KOPT-K1 (cell line): Measurements from ENCODE around the gene METTL27.
"Not testable (repeated sequence)": the region's sequence is repeated elsewhere in the genome, so short reads cannot be mapped to it uniquely, and the experiment has no call there.

Source experiments
- H3K27ac ChIP-seq: fragments of 200-600 bp; sonication (generic); 2 replicates; pipeline ENCODE4 v1.5.1; 2016; ENCODE audit warnings: antibody characterized with exemption, mild to moderate bottlenecking, low read depth, low read length; ENCODE audit not compliant: poor library complexity, severe bottlenecking
- H3K36me3 ChIP-seq: fragments of 200-600 bp; sonication (generic); 2 replicates; pipeline ENCODE4 v1.5.1; 2017; ENCODE audit warnings: antibody characterized with exemption, mild to moderate bottlenecking, low read length, moderate library complexity; ENCODE audit not compliant: insufficient read depth
- H3K9me3 ChIP-seq: fragments of 200-600 bp; sonication (generic); 2 replicates; pipeline ENCODE4 v1.5.1; 2017; ENCODE audit warnings: antibody characterized with exemption, low read length, mild to moderate bottlenecking; ENCODE audit not compliant: insufficient read depth, poor library complexity, severe bottlenecking

The METTL27 gene

DNA sequence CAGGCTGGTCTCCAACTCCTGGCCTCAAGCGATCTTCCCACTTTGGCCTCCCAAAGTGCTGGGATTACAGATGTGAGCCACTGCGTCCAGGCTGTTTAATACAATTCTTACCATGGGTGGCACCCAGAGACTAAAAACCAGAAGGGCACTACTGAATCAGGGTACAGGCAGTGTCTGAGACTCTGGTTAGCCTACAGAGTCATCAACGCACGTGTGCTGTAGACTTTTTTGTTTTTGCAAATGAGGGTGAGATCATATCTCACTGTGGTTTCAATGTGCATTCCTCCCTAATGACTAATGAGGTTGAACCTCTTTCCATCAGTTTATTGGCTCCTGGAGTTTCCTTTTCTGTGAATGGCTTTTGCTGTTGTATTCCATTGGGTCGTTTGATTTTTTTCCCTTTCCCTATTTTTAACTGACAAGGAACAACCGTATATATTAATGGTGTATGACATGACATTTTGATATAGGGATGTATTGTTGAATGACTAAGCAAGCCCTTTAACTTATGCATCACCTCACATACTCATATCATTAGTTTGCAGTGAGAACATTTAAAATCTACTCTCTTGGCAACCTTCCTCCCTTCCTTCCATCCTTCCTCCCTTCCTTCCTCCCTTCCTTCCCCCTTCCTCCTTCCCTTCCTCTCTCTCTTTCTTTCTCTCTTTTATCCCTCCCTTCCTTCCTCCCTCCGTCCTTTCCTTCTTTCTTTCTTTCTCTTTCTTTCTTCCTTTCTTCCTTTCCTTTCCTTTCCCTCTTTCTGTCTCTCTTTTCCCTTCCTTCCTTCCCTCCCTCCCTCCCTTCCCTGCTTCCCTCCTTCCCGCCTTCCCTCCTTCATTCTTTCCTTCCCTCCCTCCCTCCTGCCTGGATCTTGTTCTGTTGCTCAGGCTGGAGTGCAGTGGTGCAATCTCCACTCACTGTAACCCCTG is 9.4 kb upstream of the METTL27 start:
- Histone ChIP-seq H3K36me3 (no peaks in the 10 kb centered on the region), H3K9me3 (peaks cover 9% of the 10 kb centered on the region), H3K27ac (no peak overlapping the region)

DNA sequence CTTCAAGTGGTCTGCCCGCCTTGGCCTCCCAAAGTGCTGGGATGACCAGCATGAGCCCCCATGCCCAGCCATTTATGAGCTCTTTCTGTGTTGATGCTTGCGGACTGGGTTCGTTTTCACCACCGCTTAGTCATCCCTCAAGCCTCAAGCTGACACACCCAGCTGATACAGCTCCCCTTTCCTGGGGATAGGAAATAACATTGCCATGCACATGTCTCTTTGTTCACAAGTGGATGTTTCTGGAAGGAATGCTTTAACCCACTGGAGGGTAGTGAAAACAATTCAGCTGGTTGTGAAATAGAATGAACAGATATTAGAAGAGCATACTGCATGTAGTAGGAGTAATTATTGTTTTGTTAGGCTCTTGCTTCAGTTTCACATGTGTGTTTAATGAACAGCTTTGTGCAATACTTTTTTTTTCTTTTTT is 8.5 kb upstream of the METTL27 start:
- Histone ChIP-seq H3K36me3 (no peaks in the 10 kb centered on the region), H3K9me3 (peaks cover 9% of the 10 kb centered on the region), H3K27ac (no peak overlapping the region)

DNA sequence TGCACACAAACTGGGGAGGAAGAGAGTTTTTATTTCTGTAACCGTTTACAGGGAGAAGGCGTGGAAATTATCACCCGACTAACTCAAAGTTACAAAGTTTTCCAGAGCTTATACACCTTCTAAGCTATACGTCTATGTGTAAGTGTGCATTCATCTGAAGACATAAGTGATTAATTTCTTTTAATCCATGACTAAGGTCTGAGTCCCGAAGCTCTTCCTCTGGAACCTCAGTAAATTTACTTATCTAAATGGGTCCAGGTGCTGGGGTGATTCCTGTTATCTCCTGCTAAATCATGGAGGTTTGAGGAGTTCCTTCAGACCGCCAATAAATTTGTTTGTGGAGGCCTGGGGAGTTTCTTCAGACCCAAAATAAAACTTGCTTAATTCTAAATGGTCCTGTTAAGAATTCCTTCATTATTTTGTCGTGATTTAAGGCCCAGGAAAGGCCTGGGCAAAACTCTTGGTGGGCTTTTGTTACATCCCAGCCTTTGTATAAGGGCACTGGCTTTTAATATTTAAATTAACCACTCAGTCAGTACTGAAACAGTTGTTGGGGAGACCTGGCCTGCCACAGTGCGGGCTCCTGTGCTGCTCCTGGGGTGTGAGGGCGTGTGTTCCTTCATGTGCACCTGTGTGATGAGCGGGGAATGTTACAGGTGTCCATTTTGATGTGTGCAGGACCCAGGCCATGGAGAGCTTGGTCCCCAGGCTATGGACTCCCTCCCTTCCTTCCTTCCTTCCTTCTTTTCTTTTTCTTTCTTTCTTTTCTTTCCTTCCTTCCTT is 5.8 kb upstream of the METTL27 start:
- no peak overlapping the region for H3K27ac ChIP-seq
- H3K36me3 ChIP-seq, result no peaks in the 10 kb centered on the region
- H3K9me3 ChIP-seq, result peaks cover 9% of the 10 kb centered on the region

DNA sequence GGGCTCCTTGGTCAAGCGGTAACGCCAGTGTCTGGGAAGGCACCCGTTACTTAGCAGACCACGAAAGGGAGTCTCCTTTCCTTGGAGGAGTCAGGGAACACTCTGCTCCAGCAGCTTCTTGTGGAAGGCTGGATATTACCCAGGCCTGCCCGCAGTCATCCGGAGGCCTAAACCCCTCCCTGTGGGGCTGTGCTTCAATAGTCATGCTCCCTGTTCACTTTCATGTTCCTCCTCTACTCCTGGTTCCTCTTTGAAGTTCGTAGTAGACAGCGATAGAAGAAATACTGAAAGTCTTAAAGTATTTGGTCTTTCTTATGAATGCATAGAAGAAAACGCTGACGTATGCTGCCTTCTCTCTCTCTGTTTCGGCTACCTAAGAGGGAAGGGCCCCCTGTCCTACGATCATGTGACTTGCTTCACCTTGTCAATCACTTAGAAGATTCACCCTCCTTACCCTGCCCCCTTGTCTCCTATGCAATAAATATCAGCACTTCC is 3.4 kb upstream of the METTL27 start:
- not testable (repeated sequence) for H3K36me3 ChIP-seq, H3K27ac ChIP-seq, H3K9me3 ChIP-seq

DNA sequence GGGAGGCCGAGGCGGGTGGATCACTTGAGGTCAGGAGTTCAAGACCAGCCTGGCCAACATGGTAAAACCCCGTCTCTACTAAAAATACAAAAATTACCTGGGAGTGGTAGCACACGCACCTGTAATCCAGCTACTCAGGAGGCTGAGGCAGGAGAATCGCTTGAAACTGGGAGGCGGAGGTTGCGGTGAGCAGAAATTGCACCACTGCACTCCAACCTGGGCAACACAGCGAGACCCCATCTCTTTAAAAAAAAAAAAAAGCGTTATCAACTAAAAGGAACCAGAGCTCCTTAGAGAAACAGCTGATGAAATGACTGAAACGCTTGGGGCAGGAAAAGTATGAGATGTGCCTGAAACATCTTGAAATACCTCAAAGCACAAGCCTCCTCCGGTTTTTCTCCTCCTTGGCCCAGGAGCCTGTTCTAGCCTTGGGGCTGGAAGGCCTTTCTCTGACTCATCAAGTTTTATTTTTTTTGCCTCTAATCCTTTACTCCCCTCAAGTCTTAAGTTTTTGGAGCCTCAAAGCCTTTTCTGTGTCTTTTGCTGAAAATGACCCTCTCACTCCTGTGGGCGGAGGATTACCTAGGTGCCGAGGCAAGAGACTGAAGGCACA is 2.6 kb upstream of the METTL27 start:
- Histone ChIP-seq H3K27ac (no peak overlapping the region), H3K9me3 (peaks cover 9% of the 10 kb centered on the region)

DNA sequence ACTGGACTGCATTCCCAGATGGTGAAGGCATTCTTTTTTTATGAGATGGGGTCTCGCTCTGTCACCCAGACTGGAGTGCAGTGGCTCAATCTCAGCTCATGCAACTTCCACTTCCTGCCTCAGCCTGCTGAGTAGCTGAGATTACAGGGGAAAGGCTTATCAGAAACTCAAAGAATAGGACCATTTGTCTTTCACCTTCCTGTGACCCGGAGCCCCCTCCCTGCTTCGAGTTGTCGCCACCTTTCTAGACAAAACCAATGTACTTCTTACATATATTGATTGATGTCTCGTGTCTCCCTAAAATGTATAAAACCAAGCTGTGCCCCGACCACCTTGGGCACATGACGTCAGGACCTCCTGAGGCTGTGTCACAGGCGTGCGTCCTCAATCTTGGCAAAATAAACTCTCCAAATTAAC is 1.8 kb upstream of the METTL27 start:
- Histone ChIP-seq H3K9me3 (peaks cover 9% of the 10 kb centered on the region), H3K36me3 (no peaks in the 10 kb centered on the region), H3K27ac (no peak overlapping the region)

More for the DNA sequence above, 2.6 kb upstream of the METTL27 start:
- H3K36me3 ChIP-seq, result no peaks in the 10 kb centered on the region

DNA sequence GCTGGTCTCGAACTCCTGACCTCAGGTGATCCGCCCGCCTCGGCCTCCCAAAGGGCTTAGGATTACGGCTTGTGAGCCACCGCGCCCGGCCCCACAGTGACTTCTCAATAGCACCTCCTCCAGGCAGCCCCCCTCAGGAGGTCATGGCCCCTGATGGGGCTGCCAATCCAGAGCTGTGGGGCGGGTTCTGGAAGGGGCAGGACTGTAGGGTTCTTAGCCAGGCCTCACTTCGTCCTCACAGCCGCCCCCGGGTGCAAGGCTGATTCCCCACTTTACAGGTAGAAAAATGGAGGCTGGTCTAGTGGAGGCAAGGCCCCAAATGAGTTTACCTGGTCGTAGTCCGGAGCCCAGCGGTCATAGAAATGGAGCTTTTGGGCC is 638 bp downstream of the METTL27 start:
- Histone ChIP-seq H3K9me3 (no peaks in the 10 kb centered on the region), H3K27ac (peak overlapping the region; percentile 54), H3K36me3 (no peaks in the 10 kb centered on the region)

DNA sequence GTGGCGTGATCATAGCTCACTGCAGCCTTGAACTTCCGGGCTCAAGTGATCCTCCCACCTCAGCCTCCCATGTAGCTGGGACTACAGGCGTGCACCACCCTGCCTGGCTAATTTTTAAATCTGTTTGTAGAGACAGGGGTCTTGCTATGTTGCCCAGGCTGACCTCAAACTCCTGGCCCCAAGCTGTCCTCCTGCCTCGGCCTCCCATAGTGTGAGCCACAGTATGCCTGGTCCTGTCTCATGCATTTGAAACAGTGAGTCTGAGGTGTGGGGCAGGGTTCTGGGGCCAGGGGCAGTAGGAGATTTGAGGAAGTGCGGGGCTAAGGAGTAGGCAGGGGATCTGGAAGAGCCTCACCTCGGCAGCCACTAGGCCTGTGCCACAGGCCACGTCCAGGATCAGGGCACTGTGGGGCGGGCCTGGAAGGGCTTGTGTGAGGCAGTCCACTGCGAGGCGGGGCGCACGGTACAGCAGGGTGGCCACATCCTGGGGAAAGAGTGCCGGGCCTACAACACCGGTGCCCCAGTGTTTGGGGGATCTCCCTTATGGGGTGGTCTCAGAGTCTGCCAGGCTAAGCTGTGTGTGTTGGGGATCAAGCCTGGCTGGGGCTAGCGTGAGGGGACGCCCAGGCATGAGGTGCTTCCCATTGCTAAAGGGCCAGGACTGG is 1.5 kb downstream of the METTL27 start:
- Histone ChIP-seq H3K36me3 (no peaks in the 10 kb centered on the region), H3K27ac (no peak overlapping the region), H3K9me3 (no peaks in the 10 kb centered on the region)

DNA sequence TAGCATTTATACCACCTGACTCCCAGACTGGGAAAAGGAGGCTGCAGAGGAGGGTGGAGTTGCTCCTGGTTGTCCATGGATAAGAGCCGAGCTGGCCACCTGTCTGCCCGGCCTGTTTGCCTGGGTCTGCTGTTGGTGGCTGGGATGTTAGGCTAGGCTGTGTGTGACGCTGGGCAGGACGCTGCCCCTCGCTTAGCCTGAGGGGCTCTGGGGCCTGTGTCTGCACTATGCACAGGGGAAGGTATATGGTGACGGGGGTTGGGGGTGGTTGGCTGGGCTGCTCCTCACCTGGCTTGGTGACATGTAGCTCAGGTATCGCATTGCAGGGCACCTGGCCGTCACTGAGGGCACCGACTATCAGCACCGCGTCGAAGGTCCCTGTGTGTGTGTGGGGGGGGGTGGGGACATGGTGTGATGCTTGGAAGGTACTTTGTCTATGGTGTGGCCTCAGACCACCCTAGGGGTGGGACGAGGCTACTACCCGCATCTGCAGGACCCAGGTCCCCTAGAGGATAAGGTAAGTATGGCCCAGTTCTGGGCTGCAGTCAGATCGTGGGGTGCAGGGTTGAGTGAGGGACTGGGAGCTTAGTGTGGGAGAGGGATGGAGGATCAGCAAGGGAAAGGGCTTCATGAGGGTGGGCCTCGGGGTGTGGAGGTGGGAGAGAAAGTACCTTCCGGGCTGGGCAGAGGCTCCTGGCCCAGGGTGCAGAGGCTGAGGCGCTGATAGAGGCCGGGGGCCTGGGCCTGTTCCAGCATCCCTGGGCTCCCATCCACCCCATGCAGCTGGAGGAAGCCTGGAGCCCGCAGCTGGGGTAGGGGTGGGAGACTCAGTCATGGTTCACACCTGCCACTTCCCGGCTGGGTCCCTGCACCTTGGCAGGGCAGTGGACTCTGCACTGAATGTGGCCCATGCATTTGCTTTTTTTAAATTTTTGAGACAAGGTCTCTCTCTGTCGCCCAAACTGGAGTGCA is 2.3 kb downstream of the METTL27 start:
- Histone ChIP-seq H3K27ac (no peak overlapping the region), H3K9me3 (no peaks in the 10 kb centered on the region), H3K36me3 (no peaks in the 10 kb centered on the region)

DNA sequence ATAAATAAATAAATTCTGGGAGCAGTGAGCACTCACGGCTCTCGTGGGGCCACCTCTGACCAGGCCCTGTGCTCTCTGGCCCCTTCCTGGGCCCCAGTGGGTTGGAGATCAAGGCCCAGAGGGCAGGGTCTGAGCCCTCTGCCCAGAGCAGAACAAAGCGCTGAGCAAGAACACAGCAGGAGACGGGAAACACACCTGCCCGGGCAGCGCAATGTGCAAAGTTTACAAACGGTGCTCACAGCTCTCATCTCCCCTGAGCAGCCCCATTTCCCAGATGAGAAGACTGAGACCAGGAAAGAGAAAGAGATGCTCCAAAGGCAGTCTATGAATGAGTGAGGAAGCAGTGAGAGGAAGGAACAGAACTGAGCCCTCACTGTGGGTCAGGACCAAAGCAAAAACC is 3.0 kb downstream of the METTL27 start:
- no peaks in the 10 kb centered on the region for H3K9me3 ChIP-seq
- no peaks in the 10 kb centered on the region for H3K36me3 ChIP-seq
- no peak overlapping the region for H3K27ac ChIP-seq

DNA sequence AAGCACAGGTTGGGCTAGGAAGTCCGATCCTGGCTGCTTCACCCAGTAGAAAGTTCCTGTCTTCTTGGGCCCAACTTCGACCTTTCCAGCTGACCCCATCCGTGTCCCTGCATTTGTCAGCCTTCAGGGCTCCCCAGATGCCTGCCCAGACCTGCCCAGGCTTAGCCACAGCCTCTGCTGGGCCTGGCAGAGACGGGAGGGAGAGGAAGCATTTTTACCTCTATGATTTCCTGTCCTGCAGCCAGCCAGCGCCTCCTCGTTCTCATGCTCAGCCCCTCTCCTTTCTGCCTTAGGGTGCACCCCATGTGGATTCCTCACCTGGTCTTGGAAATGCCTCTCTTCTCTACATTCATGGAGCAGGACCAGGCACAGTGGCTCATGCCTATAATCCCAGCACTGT is 3.7 kb downstream of the METTL27 start:
- no peaks in the 10 kb centered on the region for H3K9me3 ChIP-seq
- H3K27ac ChIP-seq, result no peak overlapping the region
- no peaks in the 10 kb centered on the region for H3K36me3 ChIP-seq

DNA sequence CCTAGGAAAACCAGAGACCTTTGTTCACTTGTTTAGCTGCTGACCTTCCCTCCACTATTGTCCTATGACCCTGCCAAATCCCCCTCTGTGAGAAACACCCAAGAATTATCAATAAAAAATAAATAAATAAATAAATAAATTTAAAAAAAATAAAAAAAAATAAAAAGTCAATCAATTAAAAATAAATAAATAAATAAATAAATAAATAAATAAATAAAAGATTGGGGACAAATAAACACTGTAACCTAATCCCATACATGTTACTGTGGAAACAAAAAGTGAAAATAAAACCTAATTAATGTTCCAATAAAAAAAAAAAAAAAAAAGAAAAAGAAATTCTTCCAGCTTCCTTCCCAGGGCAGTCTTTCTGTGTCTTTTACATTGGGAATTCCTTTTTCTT is 5.1 kb downstream of the METTL27 start:
- H3K9me3 ChIP-seq, result not testable (repeated sequence)

DNA sequence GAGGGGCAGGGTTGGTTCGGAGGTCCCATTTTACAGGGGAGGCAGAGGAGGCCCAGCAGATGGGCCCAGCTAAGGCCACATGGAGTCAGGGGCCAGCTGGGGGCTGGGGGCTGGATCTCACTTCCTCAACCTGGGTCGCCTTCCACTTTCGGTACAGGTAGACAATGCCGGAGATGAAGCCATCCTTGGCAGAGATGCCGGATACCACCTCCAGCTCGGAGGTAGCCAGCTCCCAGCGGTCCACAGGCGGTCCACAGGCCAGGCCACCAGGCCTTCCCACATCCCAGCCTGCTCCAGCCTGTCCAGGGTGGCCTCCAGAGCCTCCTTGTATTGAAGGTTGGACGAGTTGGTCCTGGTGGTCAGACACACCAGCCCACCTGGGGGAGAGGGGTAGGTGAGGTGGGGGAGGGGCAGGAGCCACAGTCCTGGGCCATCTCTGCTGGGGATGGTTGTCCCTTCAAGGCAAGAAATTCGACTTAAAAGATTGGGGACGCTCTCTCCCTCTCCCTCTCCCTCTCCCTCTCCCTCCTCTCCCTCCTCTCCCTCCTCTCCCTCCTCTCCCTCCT is 7.6 kb downstream of the METTL27 start:
- no peak overlapping the region for H3K27ac ChIP-seq
- no peaks in the 10 kb centered on the region for H3K9me3 ChIP-seq
- H3K36me3 ChIP-seq, result no peaks in the 10 kb centered on the region

More for the DNA sequence above, 5.1 kb downstream of the METTL27 start:
- not testable (repeated sequence) for H3K36me3 ChIP-seq, H3K27ac ChIP-seq
